GM12872 (cell line): ENCODE data around the gene WASHC4.

ENCODE experiments used
- TF ChIP-seq, protein P1 (sequence below): IDR thresholded peaks from 3 replicates; pipeline ENCODE4 v1.5.1; 2011; ENCODE audit warnings: low read depth, mild to moderate bottlenecking, low read length, moderate library complexity; ENCODE audit not compliant: insufficient read depth

Gene WASHC4

DNA sequence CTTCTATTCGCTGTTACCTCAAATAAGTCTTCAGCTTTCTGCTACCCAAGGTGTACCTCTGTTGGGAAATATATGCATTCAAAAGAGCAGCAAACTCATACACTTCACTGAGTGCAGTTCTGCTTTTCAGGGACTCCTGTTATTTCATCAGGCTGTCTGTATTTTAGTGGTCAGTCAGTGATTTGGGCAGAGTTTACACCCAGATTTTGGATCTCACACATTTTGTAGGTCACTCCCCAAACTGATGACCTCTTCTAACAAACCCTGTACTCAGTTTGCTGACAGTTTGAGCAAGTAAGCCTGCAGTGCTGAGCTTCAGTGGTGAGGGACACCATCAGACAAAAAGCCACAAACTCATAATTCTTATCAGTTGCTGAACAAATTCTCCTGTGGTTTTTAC, 8.2 kb upstream of the WASHC4 start:
- TF ChIP-seq, protein P1, sequence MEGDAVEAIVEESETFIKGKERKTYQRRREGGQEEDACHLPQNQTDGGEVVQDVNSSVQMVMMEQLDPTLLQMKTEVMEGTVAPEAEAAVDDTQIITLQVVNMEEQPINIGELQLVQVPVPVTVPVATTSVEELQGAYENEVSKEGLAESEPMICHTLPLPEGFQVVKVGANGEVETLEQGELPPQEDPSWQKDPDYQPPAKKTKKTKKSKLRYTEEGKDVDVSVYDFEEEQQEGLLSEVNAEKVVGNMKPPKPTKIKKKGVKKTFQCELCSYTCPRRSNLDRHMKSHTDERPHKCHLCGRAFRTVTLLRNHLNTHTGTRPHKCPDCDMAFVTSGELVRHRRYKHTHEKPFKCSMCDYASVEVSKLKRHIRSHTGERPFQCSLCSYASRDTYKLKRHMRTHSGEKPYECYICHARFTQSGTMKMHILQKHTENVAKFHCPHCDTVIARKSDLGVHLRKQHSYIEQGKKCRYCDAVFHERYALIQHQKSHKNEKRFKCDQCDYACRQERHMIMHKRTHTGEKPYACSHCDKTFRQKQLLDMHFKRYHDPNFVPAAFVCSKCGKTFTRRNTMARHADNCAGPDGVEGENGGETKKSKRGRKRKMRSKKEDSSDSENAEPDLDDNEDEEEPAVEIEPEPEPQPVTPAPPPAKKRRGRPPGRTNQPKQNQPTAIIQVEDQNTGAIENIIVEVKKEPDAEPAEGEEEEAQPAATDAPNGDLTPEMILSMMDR, result no peak

DNA sequence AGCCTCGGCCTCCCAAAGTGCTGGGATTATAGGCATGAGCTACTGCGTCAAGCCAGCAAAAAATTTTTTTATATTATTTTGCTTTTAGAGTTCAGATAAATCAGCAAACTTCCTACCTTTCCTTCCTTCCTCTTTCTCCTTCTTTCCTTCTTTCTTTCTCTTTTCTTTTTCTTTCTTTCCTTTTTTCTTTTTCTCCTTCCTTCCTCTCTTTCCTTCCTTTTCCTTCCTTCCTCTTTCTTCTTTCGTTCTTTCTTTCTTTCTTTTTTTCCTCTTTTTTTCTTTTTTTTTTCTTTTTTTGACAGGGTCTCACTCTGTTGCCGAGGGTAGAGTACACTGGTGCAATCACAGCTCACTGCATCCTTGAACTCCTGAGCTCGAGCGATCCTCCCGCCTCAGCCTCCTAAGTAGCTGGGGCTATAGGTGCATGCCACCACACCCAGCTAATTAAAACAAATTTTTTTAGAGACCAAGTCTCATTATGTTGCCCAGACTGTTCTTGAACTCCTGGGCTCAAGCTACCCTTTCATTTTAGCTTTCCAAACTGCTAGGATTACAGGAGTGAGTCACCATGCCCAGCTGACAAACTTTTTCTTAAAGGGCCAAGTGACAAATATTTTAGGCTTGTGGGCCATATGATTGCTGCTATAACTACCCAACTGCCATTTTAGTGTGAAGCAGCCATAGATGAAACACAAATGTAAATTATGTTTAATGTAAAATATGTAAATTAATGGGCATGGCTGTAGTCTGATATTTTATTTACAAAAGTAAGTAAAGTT, 7.1 kb upstream of the WASHC4 start:
- TF ChIP-seq, protein P1, result no peak

GRCh38 chr12:105100998-105101397, 6.5 kb upstream of the WASHC4 start:
- TF ChIP-seq, protein P1, result no peak

- TF ChIP-seq, protein P1, result no peak
Measured at GRCh38 chr12:105102673-105103072, 4.9 kb upstream of the WASHC4 start.

GRCh38 chr12:105104762-105105161, 2.8 kb upstream of the WASHC4 start:
- TF ChIP-seq, protein P1, result no peak

DNA sequence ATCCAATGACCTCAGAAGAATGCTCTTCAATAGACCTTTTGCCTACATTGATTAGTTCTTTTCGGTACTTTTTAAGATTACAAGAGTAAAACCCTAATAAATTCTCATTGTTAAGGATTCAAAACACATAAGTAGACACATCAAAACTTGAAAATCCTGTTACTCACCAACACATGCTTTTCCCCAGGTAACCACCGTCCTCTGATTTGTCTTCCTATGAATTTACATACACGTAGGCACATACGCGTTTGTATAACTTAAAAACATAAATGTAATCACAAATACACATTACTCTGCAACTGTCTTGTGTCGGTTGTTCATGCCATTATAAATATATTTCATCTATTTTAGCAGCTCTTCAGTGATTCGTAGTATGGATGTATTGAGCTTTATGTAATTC, 910 bp upstream of the WASHC4 start:
- TF ChIP-seq, protein P1, result no peak

GRCh38 chr12:105107171-105107493, 399 bp upstream of the WASHC4 start:
- TF ChIP-seq, protein P1, result no peak
